ENCODE results near the gene ATG4A. TPM values are rescaled to one million over a fixed set of nuclear protein-coding genes. Genes with fewer than 3 reads are reported as not detected.

ATG4A gene
- total RNA-seq, 1 experiment from 2014 or later: 14.9 TPM

- DNase-seq (ENCODE audit: low read depth): peak; percentile 47
Observed at GRCh38 chrX:108122748-108123147, 31.2 kb downstream of the ATG4A start.

DNA sequence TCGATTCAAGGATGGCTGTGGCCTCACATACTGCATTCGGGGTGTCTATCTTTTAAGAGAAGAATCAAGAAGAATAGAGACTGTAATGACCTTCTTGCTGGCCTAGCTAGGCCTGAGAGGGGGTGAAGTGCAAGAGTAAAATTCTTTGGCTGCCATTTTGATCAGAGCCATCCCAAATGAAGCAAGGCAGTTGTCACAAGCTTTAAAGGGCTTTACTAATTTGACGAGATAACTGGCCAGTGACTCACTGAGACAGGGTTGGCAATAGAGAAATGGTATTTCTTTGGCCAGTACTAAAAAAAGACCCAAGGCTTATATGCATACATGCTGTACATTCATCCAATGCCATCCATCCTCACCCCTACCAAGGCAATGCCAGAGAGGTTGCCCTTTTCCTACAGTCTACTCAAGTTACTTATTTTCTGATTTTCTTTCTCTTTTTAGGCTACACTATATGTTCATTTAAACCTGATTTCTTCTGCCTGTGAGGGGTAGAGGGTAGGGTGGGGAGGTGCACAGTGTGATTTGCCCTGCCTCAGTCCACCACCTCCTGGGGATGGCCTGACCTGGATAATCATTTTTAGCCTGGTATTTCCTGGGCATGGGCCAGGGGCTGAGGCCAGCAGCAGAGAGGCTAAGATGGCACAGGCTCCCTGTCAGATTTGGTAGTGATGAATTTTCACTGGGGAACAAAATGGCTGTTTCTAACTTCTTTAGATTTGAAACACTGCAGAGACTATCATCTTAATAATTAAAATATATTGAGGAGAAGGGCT is 32.2 kb downstream of the ATG4A start:
- peak; percentile 8 for DNase-seq (ENCODE audit: low read depth)

DNA sequence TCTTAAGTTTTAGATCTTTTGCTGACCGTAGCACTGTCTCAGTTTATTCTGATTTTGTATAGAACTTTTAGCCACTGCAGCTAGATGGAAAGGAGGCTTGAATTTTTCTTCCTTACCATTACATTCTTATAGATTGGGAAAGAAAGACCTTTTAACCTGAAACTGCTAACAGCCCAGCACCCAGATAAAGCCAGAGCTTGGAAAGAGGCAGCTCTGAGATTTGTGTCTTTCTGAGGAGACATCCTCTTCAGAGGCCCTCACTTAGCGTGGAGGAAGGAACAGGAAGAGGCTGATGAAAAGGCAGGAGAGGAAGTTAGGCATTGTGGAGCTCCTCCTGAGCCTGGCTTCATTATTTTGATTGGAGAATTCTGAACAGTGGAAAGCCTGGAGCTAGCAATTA is 35.1 kb downstream of the ATG4A start:
- DNase-seq (ENCODE audit: low read depth): no peak

DNA sequence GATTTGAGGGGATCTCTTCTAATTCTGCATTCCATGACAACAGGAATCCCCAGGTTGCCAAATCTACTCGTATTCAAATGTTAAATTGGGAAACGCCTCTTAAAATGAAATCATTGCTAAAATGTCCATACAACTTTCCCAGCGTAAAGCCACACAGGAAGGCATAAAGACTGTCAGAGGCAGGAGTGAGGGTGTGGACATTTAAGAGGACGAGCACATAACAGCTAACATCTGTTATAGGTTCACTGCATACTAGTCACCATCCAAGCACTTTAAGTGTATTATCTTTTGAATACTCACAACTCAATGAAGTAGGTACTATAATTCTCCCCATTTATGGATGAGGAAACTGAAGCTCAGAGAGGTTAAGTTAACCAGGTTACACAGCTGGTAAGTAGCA is 35.6 kb downstream of the ATG4A start:
- no peak for DNase-seq (ENCODE audit: low read depth)

- no peak for DNase-seq (ENCODE audit: low read depth)
Observed at GRCh38 chrX:108130889-108131288, 39.3 kb downstream of the ATG4A start.

GRCh38 chrX:108131471-108131870 is 39.9 kb downstream of the ATG4A start:
- DNase-seq (ENCODE audit: low read depth): peak; percentile 24

DNA sequence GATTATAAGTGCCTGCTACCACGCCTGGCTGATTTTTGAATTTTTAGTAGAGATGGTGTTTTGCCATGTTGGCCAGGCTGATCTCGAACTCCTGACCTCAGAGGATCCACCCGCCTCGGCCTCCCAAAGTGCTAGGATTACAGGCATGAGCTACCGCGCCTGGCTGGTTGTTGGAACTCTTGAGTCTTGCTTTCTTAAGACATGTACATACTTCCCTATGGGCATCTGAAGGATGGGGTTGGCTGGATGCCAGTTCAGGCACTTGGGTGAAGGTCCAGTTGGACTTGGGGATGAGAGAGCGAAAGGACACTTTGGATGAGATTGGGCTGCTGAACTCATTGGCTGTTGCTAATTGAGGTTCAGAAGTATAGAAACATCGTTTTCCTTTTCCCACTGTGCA is 40.5 kb downstream of the ATG4A start:
- no peak for DNase-seq (ENCODE audit: low read depth)

DNA sequence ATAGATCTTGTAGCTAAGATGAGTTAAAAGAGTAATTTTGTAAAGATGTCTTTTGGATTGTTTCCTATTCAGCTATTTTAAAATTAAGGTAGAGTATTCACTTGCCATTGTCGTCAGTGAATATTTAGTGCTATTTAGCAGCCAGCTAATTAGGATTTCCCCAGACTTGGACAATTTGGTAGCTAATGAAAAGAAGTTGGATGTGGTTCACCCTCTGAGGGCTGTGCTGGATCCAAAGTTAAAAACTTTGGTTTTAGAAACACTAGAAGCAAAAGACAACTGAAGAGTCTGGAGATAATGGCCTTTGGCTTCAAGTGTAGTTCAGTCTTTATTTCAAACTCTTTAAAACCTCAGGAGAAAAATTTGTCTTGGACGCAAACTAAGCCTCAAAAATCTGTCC is 41.3 kb downstream of the ATG4A start:
- DNase-seq (ENCODE audit: low read depth): no peak

GRCh38 chrX:108134724-108135123 is 43.1 kb downstream of the ATG4A start:
- no peak for DNase-seq (ENCODE audit: low read depth)

- DNase-seq (ENCODE audit: low read depth): no peak
Observed at GRCh38 chrX:108138814-108139702, 47.5 kb downstream of the ATG4A start.

DNA sequence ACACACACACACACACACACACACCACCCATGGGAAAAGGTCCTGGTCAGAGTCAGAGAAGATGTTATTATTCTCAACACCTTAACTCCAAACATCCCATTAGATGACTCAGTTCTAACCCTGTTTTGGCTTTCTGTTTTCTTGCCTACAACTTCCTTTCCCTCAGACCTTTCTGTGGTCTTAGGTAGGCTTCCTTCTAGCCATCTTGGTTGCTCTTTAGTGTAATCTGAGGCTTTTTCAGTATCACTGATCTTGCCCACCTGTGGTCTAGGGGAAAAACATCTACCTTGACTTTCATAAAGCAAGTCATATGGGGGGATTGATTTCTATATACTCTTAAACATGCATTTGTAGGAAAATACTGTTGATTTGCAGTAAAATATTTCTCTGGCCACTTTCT is 56.9 kb downstream of the ATG4A start:
- no peak for DNase-seq (ENCODE audit: low read depth)

- no peak for DNase-seq (ENCODE audit: low read depth)
Observed at GRCh38 chrX:108156082-108156481, 64.5 kb downstream of the ATG4A start.

GRCh38 chrX:108156934-108157466 is 65.4 kb downstream of the ATG4A start:
- DNase-seq (ENCODE audit: low read depth): no peak

DNA sequence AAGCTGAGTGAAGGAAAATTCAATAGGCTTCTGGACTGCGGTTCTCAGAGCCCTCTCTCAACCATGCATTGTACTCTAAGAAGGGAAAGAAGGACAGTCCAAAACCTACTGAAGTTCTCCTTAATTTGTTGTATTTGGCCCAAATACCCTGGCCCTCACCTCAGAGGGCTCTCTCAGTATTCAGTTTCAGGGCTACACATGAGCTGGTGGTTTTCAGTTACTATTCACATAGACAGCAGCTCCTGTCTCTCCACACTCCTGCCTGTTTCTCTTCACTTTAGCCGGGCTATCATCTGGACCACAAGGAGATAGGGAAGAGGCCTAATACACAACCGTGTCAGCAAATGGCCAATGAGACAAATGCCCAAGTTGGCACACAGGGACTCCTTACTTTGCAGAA is 66.0 kb downstream of the ATG4A start:
- DNase-seq (ENCODE audit: low read depth): no peak

DNA sequence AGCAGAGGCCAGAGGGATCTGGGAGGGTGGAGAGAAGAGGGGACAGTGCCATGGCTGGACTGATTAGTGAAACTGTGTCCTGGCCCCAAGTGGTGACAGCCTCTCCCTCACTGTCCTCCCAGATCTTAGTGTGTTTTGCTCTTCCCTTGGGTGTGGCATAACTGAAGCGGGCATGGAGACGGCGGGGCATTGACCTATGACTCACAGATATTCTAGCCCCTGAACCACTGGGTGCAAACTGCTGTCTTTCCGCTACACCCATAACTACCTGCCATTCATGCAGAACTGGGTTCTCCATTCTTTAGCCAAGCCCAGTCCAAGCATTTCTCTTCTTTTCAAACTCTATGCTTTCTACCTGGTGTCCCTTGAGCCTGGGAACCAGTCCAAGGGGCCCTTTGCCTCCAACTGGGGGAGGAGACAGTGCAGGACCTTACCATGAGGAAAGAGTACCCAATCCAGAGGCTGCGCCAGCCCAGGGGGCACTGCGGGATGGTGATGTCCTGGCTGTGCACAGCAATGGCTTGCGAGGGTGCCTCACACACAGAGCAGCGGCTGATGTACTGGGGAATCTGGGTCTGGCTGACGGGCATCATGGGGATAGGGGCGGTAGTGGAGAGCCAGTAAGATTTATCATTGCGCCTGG is 67.6 kb downstream of the ATG4A start:
- no peak for DNase-seq (ENCODE audit: low read depth)

DNA sequence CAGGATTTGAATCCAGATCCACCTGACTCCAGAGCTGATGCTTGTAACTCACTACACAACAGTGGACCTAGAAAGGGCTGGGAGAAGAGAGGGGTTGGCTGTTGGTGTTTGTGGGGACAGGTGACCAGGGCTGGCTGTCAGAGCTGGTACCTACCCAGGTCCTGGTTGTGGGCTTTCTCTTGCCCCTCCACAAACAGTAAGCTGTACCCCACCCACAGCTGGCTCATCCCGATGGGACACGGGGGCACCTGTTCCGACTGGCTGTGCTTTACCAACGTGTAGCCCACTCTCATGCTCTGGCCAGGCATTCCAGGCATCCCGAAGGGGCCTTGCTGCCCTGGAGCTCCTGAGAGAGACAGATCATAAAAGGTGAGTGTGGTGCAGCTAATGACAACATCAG is 68.7 kb downstream of the ATG4A start:
- DNase-seq (ENCODE audit: low read depth): no peak

GRCh38 chrX:108162265-108162664 is 70.7 kb downstream of the ATG4A start:
- no peak for DNase-seq (ENCODE audit: low read depth)

DNA sequence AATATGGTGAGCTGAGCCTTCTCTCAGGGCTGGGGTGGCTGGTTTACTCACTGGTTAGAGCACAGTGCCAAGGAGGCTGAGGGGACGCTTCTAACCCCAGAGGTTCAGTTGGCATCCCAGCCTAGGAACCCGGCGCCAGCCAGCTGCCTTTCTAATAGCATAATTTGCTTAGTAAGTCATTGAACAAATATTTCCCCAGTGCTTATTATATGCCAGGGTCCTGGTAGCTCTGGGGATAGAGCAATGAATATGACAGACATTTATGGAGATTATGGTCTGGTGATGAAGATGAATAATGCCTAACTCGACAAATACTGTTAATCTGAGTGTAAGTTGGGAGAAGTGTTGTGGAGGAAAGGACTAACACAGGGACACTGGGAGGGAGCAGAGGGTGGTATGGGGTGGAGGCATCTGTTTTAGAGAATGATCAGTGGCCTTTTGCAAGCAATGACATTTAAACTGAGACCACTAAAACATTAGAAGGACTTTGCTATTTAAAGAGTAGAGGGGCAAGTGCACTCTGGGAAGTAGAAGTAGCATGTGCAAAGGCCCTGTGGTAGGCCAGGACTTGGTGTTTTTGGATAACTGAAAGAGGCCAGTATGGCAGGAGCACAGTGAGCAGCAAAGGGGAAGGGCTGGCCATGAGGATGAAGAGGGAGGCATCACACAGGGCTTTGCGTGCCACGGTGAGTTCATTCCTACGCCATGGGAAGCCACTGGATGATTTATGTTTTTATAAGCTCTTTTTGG is 71.9 kb downstream of the ATG4A start:
- no peak for DNase-seq (ENCODE audit: low read depth)

GRCh38 chrX:108165383-108166111 is 74.0 kb downstream of the ATG4A start:
- peak; percentile 42 for DNase-seq (ENCODE audit: low read depth)

DNA sequence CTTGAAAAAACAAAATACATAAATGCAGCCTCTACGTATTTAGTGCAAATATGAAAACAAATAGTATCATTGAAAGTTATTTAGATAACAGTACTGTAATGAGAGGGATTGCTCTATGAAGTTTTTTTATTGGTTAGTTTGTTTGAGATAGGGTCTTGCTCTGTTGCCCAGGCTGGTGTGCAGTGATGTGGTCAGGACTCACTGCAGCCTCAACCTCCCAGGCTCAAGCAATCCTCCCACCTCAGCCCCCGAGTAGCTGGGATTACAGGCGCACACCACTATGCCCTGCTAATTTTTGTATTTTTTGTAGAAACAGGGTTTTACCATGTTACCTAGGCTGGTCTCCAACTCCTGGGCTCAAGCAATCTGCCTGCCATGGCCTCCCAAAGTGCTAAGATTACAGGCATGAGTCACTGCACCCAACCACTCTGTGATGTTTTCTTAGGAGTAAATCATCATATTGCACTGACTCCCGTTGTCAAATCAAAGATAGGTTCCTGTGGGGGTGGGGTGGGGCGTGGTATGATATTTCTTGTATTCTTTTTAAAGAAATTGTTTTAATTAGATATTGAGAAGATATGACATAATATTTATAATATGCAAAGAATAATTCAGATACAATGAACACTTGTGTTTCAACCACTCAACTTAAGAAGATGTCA is 75.8 kb downstream of the ATG4A start:
- peak; percentile 58 for DNase-seq (ENCODE audit: low read depth)

Measured in RPMI7951 (cell line).